Measurements from ENCODE around the gene MRGPRD. TPM values are rescaled to one million over a fixed set of nuclear protein-coding genes. Genes with fewer than 3 reads are reported as not detected.

MRGPRD gene
- total and polyA plus RNA-seq, 2 of the 8 experiments (the other 6 are each of a cell fraction or from before 2014, with no cell fraction given) = not detected

DNA sequence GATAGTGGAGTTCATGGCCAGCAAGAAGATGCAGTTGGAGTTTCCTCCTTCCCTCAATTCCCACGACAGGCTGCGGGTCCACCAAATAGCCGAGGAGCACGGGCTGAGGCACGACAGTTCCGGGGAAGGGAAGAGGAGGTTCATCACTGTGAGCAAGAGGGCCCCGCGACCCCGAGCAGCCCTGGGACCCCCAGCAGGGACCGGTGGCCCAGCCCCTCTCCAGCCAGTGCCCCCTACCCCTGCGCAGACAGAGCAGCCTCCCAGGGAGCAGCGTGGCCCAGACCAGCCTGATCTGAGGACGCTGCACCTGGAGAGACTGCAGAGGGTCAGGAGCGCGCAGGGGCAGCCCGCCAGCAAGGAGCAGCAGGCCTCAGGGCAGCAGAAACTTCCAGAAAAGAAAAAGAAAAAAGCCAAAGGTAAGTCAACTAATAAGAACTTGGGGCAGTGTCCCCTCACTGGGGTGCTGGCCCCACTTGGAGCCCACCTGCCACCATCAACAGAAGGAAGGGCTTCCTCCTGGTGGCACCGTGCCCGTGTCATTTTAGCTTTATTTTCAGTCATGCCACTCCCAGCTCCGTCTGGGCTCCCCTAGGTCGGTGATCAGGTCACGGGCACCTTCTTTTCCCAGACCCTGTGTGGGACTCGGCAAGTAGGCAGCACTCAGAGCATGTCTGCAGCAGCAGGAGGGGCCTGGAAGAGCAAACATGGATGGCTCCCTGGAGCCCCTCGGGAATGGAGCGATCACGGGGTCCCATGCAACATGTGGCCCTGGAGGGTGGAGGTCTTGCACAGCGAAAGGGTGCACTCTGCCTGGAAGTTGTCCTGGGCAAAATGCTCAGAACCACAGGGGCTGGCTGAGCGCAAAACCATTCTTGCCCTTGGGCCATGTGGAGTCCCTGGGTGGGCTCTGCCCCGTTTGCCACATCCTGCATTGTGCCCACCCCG is 43.8 kb downstream of the MRGPRD start:
- H3K14ac ChIP-seq (ENCODE audit: insufficient read length) = no peak overlapping the region
- ChIA-PET POLR2A (ENCODE audit: partially characterized antibody) (no interaction called here), CTCF (ENCODE audit: partially characterized antibody) (interaction anchor here (0.6 to 0.8 kb wide), 2 partner anchors 13 to 724 kb away, joined by 3 to 4 read pairs; no protein-coding TSS in a partner anchor)
- H3K23ac ChIP-seq (ENCODE audit: insufficient read length) = no peak overlapping the region
- no peak overlapping the region for H3K4me2 ChIP-seq (ENCODE audit: insufficient read depth in 1 of 2, low read depth in 2 of 2, low read length in 2 of 2)
- no peak overlapping the region for H3K4me3 ChIP-seq (ENCODE audit: extremely low read depth in 1 of 4, insufficient read depth in 2 of 4, low read depth in 3 of 4, low read length in 4 of 4)
- H3K4me1 ChIP-seq (replicated peaks in 1 of 4; ENCODE audit: control insufficient read depth in 3 of 4, insufficient read depth in 4 of 4, low read length in 3 of 4) = no peaks in the 10 kb centered on the region
- no peak for FAIRE-seq
- no peak overlapping the region for H3K56ac ChIP-seq (replicated peaks; ENCODE audit: insufficient read length, low read depth, low read length)
- peaks cover 3 to 4% of the 10 kb centered on the region in 2 experiments for H4K20me1 ChIP-seq (replicated peaks in 1 of 2; ENCODE audit: control insufficient read depth in 1 of 2, insufficient read depth in 2 of 2, low read length in 2 of 2)
- H3K27me3 ChIP-seq (replicated peaks in 1 of 4; ENCODE audit: control insufficient read depth in 3 of 4, extremely low read depth in 1 of 4, insufficient read depth in 3 of 4, low read length in 3 of 4) = no peaks in the 10 kb centered on the region
- no peak overlapping the region for H2BK120ac ChIP-seq (replicated peaks; ENCODE audit: low read depth, low read length)
- H4K91ac ChIP-seq (replicated peaks; ENCODE audit: insufficient read length, low read length) = no peak overlapping the region
- H2BK5ac ChIP-seq (ENCODE audit: low read depth, low read length) = no peak overlapping the region
- H3K79me1 ChIP-seq (ENCODE audit: low read depth, low read length) = no peaks in the 10 kb centered on the region; the same call in 1 of the 2 replicates
- no peak overlapping the region for H4K5ac ChIP-seq (ENCODE audit: insufficient read length, low read depth, low read length)
- no peak overlapping the region for H2BK20ac ChIP-seq (ENCODE audit: low read length)
- H2BK12ac ChIP-seq (ENCODE audit: low read depth, low read length) = no peak overlapping the region
- H3K27ac ChIP-seq (ENCODE audit: low read depth, low read length) = no peak overlapping the region
- H3K36me3 ChIP-seq (ENCODE audit: control insufficient read depth in 2 of 4, insufficient read depth in 4 of 4, low read length in 3 of 4) = peaks cover 4 to 22% (median 14%) of the 10 kb centered on the region in 4 experiments; a peak in 5 of 8 replicates
- no peaks in the 10 kb centered on the region for H3K23me2 ChIP-seq (ENCODE audit: low read depth, low read length)
- no peaks in the 10 kb centered on the region for H3K79me2 ChIP-seq (ENCODE audit: control insufficient read depth in 1 of 2, insufficient read depth in 2 of 2, low read length in 2 of 2)
- 89% methylated on average over 28 of the region's 29 CpGs; no CpG with 5 or more reads in 1 of the 2 experiments for WGBS, 2 experiments (ENCODE audit: extremely low coverage in 1 of 2, insufficient coverage in 1 of 2, insufficient read length in 1 of 2, insufficient replicate concordance in 2 of 2, low coverage in 1 of 2, low lambda C conversion rate in 2 of 2, missing lambda C conversion rate in 1 of 2)
- no peak overlapping the region for H2AK5ac ChIP-seq (ENCODE audit: low read depth, low read length)
- no peaks in the 10 kb centered on the region for H3K9me3 ChIP-seq (ENCODE audit: insufficient read depth in 2 of 2, low read depth in 1 of 2, low read length in 1 of 2)
- TF ChIP-seq BCL11A (IDR thresholded peaks at IDR 0.05; ENCODE audit: low read depth in 2 of 2, low read length in 2 of 2) = no peak
- no peak for TF ChIP-seq TAF1 (IDR thresholded peaks at IDR 0.05; ENCODE audit: low read depth, low read length)
- no peak for DNase-seq (ENCODE audit: low read depth in 1 of 2, low spot score in 2 of 2)
- no peak overlapping the region for H3K9ac ChIP-seq (replicated peaks in 1 of 4; ENCODE audit: extremely low read depth in 1 of 4, low read depth in 3 of 4, low read length in 3 of 4)
- no peak overlapping the region for H3K18ac ChIP-seq (ENCODE audit: extremely low read depth, low read length)
- no peak overlapping the region for H2AFZ ChIP-seq (ENCODE audit: low read length)
- H3K4ac ChIP-seq (replicated peaks; ENCODE audit: insufficient read length, low read depth, low read length) = no peak overlapping the region
- no peak overlapping the region for H4K8ac ChIP-seq (ENCODE audit: extremely low read depth, insufficient read depth, low read length)
- H2BK15ac ChIP-seq (ENCODE audit: low read length) = no peak overlapping the region

Measured in H1 (cell line).